IPS-18c (cell line): ENCODE data around the gene LRRTM3.

Experiments
- H3K4me3 ChIP-seq: 2 replicates; pipeline ENCODE4 v1.7.0; 2013; ENCODE audit warnings: low read depth, mild to moderate bottlenecking, low read length, moderate library complexity; ENCODE audit not compliant: insufficient read depth
- H3K9me3 ChIP-seq: one replicate; pipeline ENCODE4 v1.6.1; 2013; ENCODE audit warnings: mild to moderate bottlenecking, low read length, moderate library complexity; ENCODE audit not compliant: control insufficient read depth, insufficient read depth

Gene LRRTM3

DNA sequence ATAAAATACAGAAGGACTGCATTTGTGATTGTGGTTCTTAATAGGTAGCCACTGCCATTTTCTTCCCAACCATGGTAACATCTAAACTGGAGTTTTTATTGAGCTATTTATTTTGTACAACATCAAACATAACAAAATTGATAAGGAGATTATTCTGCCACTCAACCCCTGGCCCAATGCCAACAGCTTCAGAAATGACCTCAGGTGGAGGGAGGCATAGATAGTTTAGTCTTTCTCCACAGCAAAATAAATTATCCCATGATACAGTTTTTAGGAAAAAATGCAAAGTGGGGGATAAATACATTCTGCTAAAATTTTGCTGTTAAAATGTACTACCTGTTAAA is 57.6 kb downstream of the LRRTM3 start:
- Histone ChIP-seq H3K4me3 (no peak overlapping the region), H3K9me3 (no peaks in the 10 kb centered on the region)

DNA sequence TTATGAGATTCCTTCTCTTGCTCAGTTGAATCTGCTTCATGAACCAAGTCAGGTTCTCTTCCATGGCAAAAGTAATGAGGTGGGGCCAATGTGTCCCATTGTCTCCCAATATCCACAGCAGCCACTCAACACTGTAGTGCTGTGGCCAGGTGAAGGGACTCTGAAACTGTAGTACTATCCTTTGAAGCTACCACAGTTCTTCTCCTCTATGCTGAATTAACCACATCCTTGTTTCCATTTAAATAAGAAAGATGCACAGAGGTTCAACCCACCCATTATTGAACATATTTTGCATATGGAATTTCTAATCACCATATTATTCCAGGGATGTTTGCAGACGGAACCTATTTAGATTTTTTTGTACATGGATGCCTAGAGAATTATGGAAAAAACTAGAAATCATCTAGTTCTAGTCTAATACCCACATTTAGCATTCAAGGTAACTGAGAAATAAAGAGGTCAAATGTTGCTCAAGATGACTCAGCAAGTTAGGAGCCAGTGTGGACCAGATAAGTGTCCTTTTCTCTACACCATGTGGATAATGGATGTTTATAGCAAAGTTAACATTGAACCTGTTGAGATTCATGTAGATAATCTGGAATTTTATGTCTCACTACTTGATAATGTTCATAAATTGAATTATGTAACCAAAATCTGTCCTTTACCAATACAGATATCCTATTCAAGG is 64.5 kb downstream of the LRRTM3 start:
- Histone ChIP-seq H3K9me3 (no peaks in the 10 kb centered on the region), H3K4me3 (no peak overlapping the region)

DNA sequence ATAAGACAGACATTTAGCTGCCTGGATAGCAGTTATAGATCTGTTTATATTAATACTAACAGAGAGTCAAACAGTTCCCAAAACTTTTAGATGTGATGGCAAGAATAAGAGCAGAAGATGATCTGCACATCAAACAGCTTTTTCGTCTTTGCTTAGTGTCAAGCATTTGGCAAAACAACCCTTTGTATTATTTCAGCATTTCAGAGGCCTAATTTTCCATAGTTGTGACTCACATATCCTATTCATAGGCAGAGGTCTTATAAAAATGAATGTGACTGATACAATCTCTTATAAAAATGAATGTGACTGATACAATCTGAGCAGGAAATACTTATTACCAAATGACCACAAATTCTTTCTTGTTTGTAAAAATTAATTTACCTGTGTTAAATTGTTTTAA is 71.2 kb downstream of the LRRTM3 start:
- no peak overlapping the region for H3K4me3 ChIP-seq
- no peaks in the 10 kb centered on the region for H3K9me3 ChIP-seq

DNA sequence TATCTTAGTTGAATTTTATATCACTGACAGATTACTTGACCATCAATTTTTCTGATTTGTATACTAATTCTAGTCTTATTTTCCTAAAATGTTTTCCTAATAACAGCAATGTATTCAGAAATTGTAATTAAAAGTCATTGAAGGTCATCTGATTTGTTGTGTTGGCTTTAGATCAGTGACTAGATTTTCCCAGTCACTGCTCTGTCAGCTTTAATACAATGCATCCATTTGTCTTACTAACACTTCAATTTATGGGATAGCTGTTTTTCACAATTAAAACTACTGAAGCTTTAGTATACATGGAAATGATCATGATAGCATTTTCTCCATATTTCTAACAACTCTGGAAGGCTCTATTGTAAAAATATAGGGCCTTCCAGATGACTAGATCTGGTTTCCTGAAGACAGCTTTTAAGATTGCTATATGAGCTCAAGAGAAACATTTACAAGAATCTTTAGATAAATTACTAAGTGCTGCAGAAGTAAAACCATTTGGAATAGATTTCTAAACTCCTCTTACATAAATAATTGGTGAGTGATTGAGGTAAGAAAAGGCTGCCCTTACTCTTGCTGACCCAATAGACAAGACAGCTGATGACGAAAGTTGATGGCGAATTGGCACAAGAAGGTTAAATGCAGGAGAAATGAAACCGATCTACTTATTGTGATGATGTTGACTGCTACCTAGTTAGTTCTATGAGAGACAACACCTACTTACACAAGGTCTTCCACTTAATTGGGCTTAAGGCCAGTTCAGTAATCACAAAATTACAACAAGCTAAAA is 74.1 kb downstream of the LRRTM3 start:
- no peaks in the 10 kb centered on the region for H3K9me3 ChIP-seq
- no peak overlapping the region for H3K4me3 ChIP-seq

DNA sequence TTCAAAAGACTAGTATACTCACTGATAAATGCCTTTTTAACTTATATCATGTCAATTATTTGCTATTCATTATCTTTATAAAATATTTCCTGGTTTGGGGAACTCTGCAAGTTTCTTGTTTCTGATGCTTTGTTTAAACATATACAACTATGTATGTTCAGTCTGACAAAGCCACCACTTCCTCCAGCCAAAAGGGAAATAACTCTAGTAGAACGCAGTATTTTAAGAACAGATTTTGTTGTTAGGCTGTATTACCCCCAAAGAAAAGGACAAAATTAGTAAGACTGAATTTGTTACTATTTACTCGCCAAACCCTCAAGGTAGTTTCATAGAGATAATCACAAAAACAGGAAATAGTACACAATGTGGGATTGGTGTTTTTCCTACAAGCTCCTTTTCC is 78.9 kb downstream of the LRRTM3 start:
- no peaks in the 10 kb centered on the region for H3K9me3 ChIP-seq
- H3K4me3 ChIP-seq = no peak overlapping the region

DNA sequence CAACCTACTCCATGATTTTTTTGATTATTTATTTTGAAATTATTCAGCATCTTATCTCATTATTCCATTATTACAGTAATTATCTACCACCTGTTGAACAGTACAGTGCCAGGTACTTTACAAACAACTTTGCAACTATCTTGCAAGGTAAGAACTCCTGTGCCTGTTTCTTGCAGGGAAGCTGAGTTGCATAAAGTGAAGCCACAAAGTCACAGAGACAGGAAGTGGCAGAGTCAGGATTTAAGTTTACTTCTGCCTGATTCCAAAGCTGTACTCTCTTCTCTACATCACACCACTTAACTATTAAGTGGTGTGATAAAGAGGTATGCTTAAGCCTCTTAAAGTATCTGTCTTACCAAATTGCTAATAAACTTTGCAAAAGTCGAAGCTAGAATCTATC is 80.1 kb downstream of the LRRTM3 start:
- Histone ChIP-seq H3K9me3 (no peaks in the 10 kb centered on the region), H3K4me3 (no peak overlapping the region)

DNA sequence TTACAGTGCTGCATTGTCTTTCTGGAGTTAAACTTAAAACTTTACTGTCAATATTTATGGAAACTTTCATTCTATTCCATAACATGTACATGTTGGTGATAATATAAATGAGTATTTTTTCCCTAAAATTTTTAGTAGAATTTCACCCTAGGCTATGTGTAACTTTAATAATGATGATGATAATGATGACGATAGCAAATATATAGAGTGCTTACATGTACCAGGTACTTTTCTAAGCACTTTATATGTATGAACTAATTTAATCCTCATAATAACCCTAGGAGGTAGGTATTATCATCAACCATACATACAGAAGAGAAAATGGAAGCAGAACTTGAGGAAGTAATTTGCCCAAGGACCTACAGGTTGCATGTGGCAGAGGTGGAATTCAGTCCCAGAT is 85.6 kb downstream of the LRRTM3 start:
- H3K4me3 ChIP-seq = no peak overlapping the region

DNA sequence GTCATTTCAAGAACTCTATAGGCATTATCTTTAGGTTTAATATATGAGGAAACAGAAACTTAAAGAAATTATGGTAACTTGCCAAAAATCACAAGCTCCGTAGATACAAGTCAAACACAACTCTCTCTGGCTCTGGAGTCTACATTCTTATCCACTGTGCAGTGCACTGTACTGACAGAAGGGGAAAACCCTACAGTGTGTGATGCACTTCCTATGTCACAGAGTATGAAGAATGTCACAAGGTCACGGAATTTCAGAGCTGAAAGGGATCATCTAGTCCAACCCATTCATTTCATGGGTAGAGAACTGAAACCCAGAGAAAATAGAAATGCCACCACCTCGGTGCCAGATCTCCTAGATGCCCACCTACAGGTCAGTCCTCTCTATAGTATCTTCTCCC is 86.1 kb downstream of the LRRTM3 start:
- no peak overlapping the region for H3K4me3 ChIP-seq
- H3K9me3 ChIP-seq = no peaks in the 10 kb centered on the region

More for the DNA sequence above, 85.6 kb downstream of the LRRTM3 start:
- H3K9me3 ChIP-seq = no peaks in the 10 kb centered on the region

DNA sequence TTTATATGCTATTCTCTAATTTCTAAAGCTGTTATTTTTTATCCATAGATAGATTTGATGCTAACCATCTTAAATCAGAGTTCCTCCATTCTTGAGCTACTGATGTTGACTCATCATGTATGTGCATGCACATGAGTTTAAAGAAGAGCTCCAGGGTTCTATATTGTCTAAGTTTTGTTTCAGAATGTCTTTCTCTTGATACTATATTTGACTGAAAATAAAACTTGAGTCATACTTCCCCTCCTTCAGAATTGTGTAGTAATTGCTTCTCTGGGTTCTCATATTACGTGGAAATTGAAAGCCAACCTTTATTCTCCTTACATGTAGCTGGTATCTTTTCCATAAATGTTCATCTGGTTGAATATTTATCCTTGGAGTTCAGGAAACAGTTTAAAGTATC is 89.4 kb downstream of the LRRTM3 start:
- no peaks in the 10 kb centered on the region for H3K9me3 ChIP-seq
- H3K4me3 ChIP-seq = no peak overlapping the region

DNA sequence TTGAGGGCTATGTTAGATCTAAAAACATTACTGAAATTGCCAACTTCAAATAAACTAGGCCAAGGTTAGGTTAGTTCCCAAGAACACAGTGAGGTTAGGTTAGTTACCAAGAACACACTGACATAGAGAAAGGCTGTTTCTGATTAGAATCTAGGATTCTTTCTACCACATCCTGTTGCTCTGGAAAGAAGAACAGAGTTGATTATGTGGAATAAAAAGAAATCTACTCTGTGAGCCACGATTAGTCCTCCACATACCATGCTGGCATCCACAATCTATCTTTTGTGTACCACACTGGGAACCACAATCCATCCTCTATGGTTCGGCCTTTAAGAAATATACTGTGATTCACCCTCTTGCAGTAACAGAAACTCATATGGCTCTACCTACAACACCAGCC is 91.4 kb downstream of the LRRTM3 start:
- Histone ChIP-seq H3K9me3 (no peaks in the 10 kb centered on the region), H3K4me3 (no peak overlapping the region)

DNA sequence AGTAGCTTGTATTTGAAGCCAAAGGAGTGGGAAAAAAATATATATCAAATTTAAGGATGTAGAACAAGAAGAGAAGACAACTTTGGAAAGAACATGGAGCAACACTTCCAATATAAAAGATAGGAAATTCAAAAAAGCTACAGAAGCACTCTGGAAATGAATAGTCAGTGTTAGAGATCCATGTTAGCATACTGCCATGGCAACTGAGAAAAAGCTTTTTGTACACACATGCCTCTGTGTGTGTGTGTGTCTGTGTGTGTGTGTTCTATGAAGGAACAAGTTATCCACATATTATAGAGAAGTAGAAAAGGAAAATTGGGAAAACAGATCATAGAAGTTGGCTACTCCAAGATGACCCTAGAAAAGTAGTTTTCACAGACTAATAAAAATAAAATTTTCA is 96.3 kb downstream of the LRRTM3 start:
- H3K9me3 ChIP-seq = no peaks in the 10 kb centered on the region
- no peak overlapping the region for H3K4me3 ChIP-seq

DNA sequence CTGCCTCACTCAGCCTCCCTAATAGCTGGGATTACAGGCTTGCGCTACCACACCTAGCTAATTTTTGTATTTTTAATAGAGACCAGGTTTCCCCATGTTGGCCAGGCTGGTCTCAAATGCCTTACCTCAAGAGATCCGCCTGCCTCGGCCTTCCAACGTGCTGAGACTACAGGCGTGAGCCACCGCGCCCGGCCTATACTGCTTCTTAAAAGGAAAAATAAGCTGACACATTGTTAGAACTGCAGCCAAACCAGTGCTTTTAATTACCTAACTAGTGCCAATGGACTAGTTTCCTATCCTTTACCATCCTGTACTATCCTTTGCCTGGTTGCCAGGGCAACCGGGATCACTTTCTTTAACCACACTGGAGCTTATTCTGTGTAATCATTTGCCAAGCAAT is 108.0 kb downstream of the LRRTM3 start:
- H3K4me3 ChIP-seq = no peak overlapping the region
- H3K9me3 ChIP-seq = no peaks in the 10 kb centered on the region

DNA sequence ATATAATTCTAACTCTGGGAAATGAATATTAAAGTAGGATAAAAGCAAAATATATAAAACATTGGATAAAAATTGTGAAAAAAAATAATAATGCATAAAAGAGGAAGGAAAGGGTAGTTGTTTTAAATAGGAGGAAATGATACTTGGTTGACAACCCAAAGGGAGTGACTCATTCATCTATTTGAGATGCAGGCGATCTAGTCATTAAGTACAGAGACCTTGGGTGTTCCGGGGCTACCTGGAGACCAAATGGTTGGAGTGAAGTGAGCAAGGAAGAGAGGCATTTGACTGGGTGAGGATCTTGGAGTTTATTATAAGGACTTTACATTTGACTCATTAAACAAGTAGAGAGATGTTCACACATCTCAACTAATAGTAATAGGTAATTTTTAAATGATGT is 111.0 kb downstream of the LRRTM3 start:
- H3K9me3 ChIP-seq = no peaks in the 10 kb centered on the region
- H3K4me3 ChIP-seq = no peak overlapping the region

DNA sequence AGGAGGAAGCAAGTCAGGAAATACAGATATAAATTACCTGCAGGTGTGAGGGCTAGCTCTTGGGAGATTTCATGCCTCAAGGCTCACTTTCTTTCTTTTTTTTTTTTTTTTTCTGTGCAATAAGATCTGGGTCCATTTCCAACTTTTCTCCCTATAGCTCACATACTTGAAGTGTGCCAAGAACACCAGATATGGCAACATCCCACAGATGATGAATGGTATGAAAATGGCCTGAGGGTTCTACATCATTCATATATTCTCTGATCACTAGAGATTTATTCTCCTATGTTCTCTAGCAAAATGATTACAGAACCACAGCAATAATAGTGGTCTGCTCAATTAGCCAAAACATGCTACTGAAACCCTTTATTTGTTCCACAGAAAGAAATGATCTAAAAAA is 117.2 kb downstream of the LRRTM3 start:
- Histone ChIP-seq H3K4me3 (no peak overlapping the region), H3K9me3 (no peaks in the 10 kb centered on the region)

DNA sequence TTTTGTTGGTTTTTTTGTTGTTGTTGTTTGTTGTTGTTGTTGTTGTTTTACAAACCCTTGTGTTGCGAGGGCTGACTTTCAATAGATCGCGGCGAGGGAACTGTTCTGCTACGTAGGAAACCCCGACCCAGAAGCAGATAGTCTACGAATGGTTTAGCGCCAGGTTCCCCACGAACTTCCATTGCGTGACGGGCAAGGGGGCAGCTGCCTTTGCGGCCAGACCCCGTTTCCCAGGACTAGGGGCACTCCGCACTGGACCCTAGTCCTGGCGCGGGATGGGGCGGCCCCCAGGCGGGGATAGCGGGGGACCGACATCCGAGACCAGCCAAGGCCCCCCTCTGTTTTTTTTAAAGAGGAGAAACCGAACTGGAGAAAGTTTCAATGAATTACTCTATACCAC is 119.6 kb downstream of the LRRTM3 start:
- H3K4me3 ChIP-seq = no peak overlapping the region

DNA sequence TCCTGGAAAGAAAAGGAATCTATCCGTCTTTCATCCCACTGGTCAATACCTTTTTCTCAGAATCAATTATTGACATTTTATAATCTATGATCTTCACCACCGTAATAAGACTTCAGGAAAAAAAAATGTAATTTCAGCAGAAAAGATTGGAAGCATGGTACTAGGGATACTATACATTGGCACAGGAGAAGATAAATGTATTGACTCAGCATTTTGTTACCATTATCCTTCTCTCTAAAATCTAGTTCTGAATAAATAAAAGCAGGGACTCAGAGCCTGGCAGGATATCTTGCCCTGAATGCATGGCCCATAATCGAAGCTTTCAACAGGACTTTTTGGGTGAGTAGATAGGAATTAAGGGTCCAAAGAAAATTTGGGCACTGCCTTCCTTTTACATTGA is 120.7 kb downstream of the LRRTM3 start:
- no peak overlapping the region for H3K4me3 ChIP-seq

More for the DNA sequence above, 119.6 kb downstream of the LRRTM3 start:
- H3K9me3 ChIP-seq = no peaks in the 10 kb centered on the region

DNA sequence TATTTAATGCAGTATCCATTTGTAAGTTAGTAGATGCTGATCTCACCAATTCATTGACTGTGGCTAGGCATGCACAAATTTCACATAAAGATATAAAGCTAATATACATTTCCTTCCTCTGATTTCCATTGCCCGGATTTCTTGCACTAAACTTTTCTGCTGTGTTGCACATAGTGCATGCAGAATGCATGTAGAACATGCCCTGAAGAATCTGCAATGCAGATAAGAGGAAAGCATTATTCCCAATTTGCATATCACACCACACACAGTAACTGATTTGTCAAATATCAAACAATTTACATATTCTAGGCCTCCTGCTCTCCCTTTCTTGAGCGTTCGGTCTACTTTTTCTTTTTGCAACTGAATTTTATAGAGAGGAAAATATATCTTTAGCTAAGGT is 124.2 kb downstream of the LRRTM3 start:
- Histone ChIP-seq H3K4me3 (no peak overlapping the region), H3K9me3 (no peaks in the 10 kb centered on the region)

More for the DNA sequence above, 120.7 kb downstream of the LRRTM3 start:
- H3K9me3 ChIP-seq = no peaks in the 10 kb centered on the region

DNA sequence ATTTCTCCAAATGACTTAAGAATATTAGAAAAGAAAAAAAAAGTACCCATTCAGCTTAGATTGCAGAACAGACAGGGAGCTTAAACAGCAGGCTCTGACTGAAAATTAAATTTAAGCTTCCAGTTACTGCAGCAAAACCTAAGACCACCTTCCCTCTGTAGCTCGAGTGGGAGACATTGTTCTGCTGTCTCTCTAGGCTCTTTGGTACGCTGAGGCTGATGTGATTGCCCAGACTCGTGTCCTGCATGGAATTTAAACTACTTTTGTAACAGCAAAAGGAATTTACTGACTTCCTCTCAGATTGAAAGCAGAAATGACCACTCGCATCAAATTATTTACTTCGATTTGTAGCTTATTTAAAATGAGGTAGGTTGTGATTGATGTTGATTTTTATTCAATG is 124.6 kb downstream of the LRRTM3 start:
- no peaks in the 10 kb centered on the region for H3K9me3 ChIP-seq
- no peak overlapping the region for H3K4me3 ChIP-seq

DNA sequence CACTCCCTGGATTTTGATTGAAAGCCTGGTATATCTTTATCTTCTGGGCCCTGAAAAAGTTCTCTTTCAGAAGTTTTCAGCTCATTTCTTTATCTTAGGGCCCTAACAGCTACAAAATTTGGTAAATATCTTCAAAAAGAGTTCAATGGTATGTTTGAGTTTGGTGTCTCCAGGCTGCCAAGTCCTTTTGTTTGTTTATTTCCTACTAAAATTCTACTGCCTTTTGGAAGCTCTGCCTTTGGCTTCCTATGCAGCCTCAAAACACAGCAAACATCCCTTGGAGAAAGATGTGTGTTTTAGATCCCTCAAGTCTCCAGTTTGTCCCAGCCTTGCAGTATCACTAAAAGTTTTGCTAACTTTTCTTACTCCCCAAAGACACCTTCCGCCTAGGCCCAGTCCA is 146.8 kb downstream of the LRRTM3 start:
- H3K4me3 ChIP-seq = no peak overlapping the region
- no peaks in the 10 kb centered on the region for H3K9me3 ChIP-seq
